Right lobe of liver (tissue), 4 donors: Measurements from ENCODE around the gene HIRA.

Source experiments
- POLR2A ChIP-seq: fragments of 450-650 bp; IDR thresholded peaks from one replicate; pipeline ENCODE4 v1.6.1; 2017; ENCODE audit warnings: antibody characterized with exemption, mild to moderate bottlenecking
- TF ChIP-seq, protein P1 (sequence below), 4 donors: fragments of 200-600 bp in 3 of 4; fragments of 450-650 bp in 1 of 4; IDR thresholded peaks; one replicate each; pipeline versions ENCODE4 v1.5.1 to v1.8.0; 2016 to 2022; ENCODE audit warnings: antibody characterized with exemption in 4 of 4, mild to moderate bottlenecking in 2 of 4
- donor health status: DM: no; HTN: no; CAD: no.
- donor health status: DM: no; HTN: no; CAD: no.
- donor health status: DM: no; HTN: yes; CAD: no.

- no peak for TF ChIP-seq POLR2A
- TF ChIP-seq, protein P1, sequence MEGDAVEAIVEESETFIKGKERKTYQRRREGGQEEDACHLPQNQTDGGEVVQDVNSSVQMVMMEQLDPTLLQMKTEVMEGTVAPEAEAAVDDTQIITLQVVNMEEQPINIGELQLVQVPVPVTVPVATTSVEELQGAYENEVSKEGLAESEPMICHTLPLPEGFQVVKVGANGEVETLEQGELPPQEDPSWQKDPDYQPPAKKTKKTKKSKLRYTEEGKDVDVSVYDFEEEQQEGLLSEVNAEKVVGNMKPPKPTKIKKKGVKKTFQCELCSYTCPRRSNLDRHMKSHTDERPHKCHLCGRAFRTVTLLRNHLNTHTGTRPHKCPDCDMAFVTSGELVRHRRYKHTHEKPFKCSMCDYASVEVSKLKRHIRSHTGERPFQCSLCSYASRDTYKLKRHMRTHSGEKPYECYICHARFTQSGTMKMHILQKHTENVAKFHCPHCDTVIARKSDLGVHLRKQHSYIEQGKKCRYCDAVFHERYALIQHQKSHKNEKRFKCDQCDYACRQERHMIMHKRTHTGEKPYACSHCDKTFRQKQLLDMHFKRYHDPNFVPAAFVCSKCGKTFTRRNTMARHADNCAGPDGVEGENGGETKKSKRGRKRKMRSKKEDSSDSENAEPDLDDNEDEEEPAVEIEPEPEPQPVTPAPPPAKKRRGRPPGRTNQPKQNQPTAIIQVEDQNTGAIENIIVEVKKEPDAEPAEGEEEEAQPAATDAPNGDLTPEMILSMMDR (IDR thresholded peaks at IDR 0.05) = no peak
Observed at GRCh38 chr22:19352217-19352616, 79.3 kb downstream of the HIRA start.
